WTC11 (cell line): ENCODE measurements around the gene UBAC2.

Experiments used
- CTCF ChIP-seq: fragments of 200-600 bp; IDR thresholded peaks from 2 replicates; pipeline ENCODE4 v1.8.0; 2022; ENCODE audit warnings: antibody characterized with exemption
- E2F4 ChIP-seq: sonication (generic); formaldehyde crosslinking; IDR thresholded peaks from 2 replicates; pipeline ENCODE4 v1.8.1; 2022; ENCODE audit warnings: low read depth, mild to moderate bottlenecking, moderate library complexity, missing genetic modification reagents, borderline replicate concordance
- FOXP1 ChIP-seq: sonication (generic); formaldehyde crosslinking; IDR thresholded peaks from 2 replicates; pipeline ENCODE4 v1.8.0; 2022; ENCODE audit warnings: missing genetic modification reagents, mild to moderate bottlenecking, moderate library complexity, borderline replicate concordance
- SP1 ChIP-seq: sonication (generic); formaldehyde crosslinking; conservative IDR thresholded peaks from 2 replicates; pipeline ENCODE4 v1.8.1; 2022; ENCODE audit warnings: missing genetic modification reagents
- TEAD4 ChIP-seq: sonication (generic); formaldehyde crosslinking; IDR thresholded peaks from 2 replicates; pipeline ENCODE4 v1.8.0; 2022; ENCODE audit warnings: mild to moderate bottlenecking, missing genetic modification reagents
- ZBTB43 ChIP-seq: sonication (generic); formaldehyde crosslinking; IDR thresholded peaks from 2 replicates; pipeline ENCODE4 v1.8.1; 2023; ENCODE audit warnings: mild to moderate bottlenecking, missing genetic modification reagents
- ZNF121 ChIP-seq: sonication (generic); formaldehyde crosslinking; IDR thresholded peaks from 2 replicates; pipeline ENCODE4 v1.8.0; 2023; ENCODE audit warnings: missing genetic modification reagents
- ZNF416 ChIP-seq: fragments of 250-450 bp; sonication (Bioruptor Pico); IDR thresholded peaks from 2 replicates; pipeline ENCODE4 v1.9.0; 2021; ENCODE audit warnings: mild to moderate bottlenecking, inconsistent platforms

- TF ChIP-seq CTCF (no peak), SP1 (CRISPR knock-in tag) (no peak), E2F4 (no peak), ZNF416 (no peak), FOXP1 (CRISPR knock-in tag) (no peak), ZNF121 (CRISPR knock-in tag) (no peak), TEAD4 (CRISPR knock-in tag) (no peak), ZBTB43 (CRISPR knock-in tag) (no peak)
Observed at GRCh38 chr13:99237981-99238662, 37.5 kb downstream of the UBAC2 start.
